Neutrophil (primary cell): Measurements from ENCODE around the gene FADS3.

ENCODE experiments used
- H3K27ac ChIP-seq: fragments of 200-600 bp; sonication (generic); 2 replicates; pipeline ENCODE4 v1.5.1; 2016; ENCODE audit warnings: mild to moderate bottlenecking, moderate library complexity
- H3K27me3 ChIP-seq: fragments of 200-600 bp; sonication (generic); 2 replicates; pipeline ENCODE4 v1.6.0; 2016; ENCODE audit warnings: mild to moderate bottlenecking
- H3K36me3 ChIP-seq: fragments of 200-600 bp; sonication (generic); 2 replicates; pipeline ENCODE4 v1.5.1; 2017
- H3K4me1 ChIP-seq, 2 experiments: fragments of 200-600 bp in 1 of 2; sonication (generic) in 1 of 2; 1 replicate in 1 of 2; 2 replicates in 1 of 2; pipeline versions ENCODE4 v1.5.1 to v1.6.1; 2013 to 2016; ENCODE audit warnings: low read depth in 1 of 2, low read length in 1 of 2, mild to moderate bottlenecking in 1 of 2, moderate library complexity in 1 of 2; ENCODE audit not compliant: control insufficient read depth in 1 of 2, insufficient read depth in 1 of 2
- H3K4me3 ChIP-seq, 2 experiments: fragments of 200-600 bp in 1 of 2; sonication (generic) in 1 of 2; 1 replicate in 1 of 2; 2 replicates in 1 of 2; pipeline ENCODE4 v1.5.1; 2013 to 2016; ENCODE audit warnings: low read depth in 1 of 2, low read length in 1 of 2, mild to moderate bottlenecking in 1 of 2, moderate library complexity in 1 of 2
- H3K9me3 ChIP-seq: fragments of 200-600 bp; sonication (generic); 2 replicates; pipeline ENCODE4 v1.5.1; 2016
- TF ChIP-seq, protein P1 (sequence below): fragments of 200-600 bp; sonication (generic); IDR thresholded peaks from 2 replicates; pipeline ENCODE4 v1.5.1; 2016; ENCODE audit warnings: antibody characterized with exemption

The FADS3 gene

DNA sequence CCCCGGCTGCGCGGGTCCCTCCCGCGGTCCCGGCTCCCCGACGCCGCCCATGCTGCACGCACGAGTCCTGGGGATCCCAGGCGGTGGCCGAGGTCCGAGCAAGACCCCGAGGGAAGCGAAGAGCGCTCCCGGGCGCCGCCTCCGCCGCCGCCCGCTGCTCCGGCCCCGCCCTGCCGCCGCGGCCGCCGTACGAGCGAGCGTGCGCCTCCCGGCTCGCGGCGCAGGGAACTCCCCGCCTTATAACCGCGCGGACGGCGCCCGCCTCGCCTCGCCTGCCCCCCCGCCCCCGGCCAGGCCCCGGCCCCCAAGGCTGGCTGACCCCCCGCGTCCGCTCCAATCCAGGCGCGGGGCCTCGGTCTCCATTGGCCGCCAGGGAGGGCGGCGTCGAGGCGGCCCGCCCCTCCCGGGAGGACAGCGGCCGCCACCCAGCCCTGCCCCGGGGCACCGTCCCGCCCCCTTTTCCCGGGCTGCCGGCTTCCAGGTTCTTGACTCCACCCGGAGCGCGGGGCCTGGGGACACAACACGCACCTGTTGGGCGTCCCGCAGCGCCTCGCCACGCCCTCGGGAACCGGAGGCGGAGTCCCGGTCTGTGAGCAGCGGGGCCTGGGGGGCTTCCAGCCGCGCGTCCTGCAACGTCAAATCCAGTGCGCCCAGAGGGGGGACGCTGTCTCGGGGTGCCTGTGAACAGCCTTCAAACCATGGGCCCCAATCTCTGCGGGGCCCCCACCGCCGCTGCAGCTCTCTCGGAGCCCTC lies at the start of gene FADS3:
FADS3 (minus strand) TSS at position 215 of the 754 bp plus-strand sequence; CDS start at position 51, 164 bp downstream.
- TF ChIP-seq, protein P1, sequence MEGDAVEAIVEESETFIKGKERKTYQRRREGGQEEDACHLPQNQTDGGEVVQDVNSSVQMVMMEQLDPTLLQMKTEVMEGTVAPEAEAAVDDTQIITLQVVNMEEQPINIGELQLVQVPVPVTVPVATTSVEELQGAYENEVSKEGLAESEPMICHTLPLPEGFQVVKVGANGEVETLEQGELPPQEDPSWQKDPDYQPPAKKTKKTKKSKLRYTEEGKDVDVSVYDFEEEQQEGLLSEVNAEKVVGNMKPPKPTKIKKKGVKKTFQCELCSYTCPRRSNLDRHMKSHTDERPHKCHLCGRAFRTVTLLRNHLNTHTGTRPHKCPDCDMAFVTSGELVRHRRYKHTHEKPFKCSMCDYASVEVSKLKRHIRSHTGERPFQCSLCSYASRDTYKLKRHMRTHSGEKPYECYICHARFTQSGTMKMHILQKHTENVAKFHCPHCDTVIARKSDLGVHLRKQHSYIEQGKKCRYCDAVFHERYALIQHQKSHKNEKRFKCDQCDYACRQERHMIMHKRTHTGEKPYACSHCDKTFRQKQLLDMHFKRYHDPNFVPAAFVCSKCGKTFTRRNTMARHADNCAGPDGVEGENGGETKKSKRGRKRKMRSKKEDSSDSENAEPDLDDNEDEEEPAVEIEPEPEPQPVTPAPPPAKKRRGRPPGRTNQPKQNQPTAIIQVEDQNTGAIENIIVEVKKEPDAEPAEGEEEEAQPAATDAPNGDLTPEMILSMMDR: no peak
- H3K27ac ChIP-seq: peak within 1 kb of the TSS; percentile 39
- peaks cover 54% of the 10 kb centered on the region for H3K27me3 ChIP-seq
- no peaks in the 10 kb centered on the region for H3K9me3 ChIP-seq
- peak within 1 kb of the TSS; percentile 81 to 97 for H3K4me3 ChIP-seq
- H3K36me3 ChIP-seq: no peaks in the 10 kb centered on the region
- peaks cover 23 to 25% of the 10 kb centered on the region in 2 experiments for H3K4me1 ChIP-seq

- H3K9me3 ChIP-seq: no peaks in the 10 kb centered on the region
- H3K4me3 ChIP-seq: no peak overlapping the region
- no peaks in the 10 kb centered on the region for H3K4me1 ChIP-seq
- H3K27me3 ChIP-seq: peaks cover 12% of the 10 kb centered on the region
- H3K36me3 ChIP-seq: no peaks in the 10 kb centered on the region
- TF ChIP-seq, protein P1: no peak
- no peak overlapping the region for H3K27ac ChIP-seq
Measured at GRCh38 chr11:61940466-61940865, 49.1 kb upstream of the FADS3 start.

GRCh38 chr11:61935861-61936260 lies 44.5 kb upstream of the FADS3 start:
- H3K4me1 ChIP-seq: no peaks in the 10 kb centered on the region
- TF ChIP-seq, protein P1: no peak
- H3K27me3 ChIP-seq: peaks cover 4% of the 10 kb centered on the region
- H3K36me3 ChIP-seq: no peaks in the 10 kb centered on the region
- H3K9me3 ChIP-seq: no peaks in the 10 kb centered on the region
- H3K4me3 ChIP-seq: no peak overlapping the region
- no peak overlapping the region for H3K27ac ChIP-seq

DNA sequence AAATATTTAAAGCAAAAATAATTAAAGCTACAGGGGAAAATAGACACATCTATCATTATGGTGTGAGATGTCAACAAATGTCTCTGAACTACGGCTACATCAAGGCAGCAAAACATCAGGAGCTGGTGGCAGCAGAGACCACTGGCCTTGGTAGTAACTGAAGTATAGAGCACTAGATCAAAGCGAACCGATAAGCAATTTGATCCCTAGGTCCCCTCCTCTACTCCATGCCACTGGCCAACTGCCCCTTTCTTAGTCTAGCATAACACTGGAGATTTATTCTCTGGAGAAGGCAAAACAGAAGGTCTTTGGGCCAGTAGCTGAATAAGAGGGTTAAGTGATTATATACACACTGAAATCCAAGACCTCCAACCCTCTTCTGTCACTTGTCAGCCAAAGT lies 39.6 kb upstream of the FADS3 start:
- TF ChIP-seq, protein P1: no peak
- Histone ChIP-seq H3K27me3 (no peaks in the 10 kb centered on the region), H3K27ac (no peak overlapping the region), H3K4me1 (no peaks in the 10 kb centered on the region), H3K9me3 (no peaks in the 10 kb centered on the region), H3K36me3 (no peaks in the 10 kb centered on the region), H3K4me3 (no peak overlapping the region)

- Histone ChIP-seq H3K4me3 (no peak overlapping the region), H3K4me1 (peaks cover 1 to 3% of the 10 kb centered on the region in 2 experiments), H3K36me3 (no peaks in the 10 kb centered on the region), H3K27me3 (no peaks in the 10 kb centered on the region), H3K9me3 (no peaks in the 10 kb centered on the region), H3K27ac (no peak overlapping the region)
- TF ChIP-seq, protein P1: no peak
Measured at GRCh38 chr11:61928606-61929005, 37.3 kb upstream of the FADS3 start.
